Left ventricle myocardium inferior (tissue), 1 donor: ENCODE data around the gene CAMK2A. TPM values are rescaled to one million over a fixed set of nuclear protein-coding genes. Genes with fewer than 3 reads are reported as not detected.
A peak's percentile ranks its signal among the peaks of the same experiment; 100 is the strongest.

Source experiments
- DNase-seq: peaks from one replicate; pipeline ENCODE4 v3.0.0-alpha.2; 2020
- H3K27ac ChIP-seq: fragments of 200-600 bp; replicated peaks from 2 replicates; pipeline ENCODE4 v1.8.0; 2021
- H3K27me3 ChIP-seq: fragments of 200-600 bp; 2 replicates; pipeline ENCODE4 v1.8.0; 2021; ENCODE audit warnings: low read depth
- H3K36me3 ChIP-seq: fragments of 200-600 bp; 2 replicates; pipeline ENCODE4 v1.8.0; 2021
- H3K4me1 ChIP-seq: fragments of 200-600 bp; 2 replicates; pipeline ENCODE4 v1.8.0; 2021
- H3K4me3 ChIP-seq: fragments of 200-600 bp; 2 replicates; pipeline ENCODE4 v1.8.0; 2021; ENCODE audit warnings: mild to moderate bottlenecking, moderate library complexity
- H3K9me3 ChIP-seq: fragments of 200-600 bp; replicated peaks from 2 replicates; pipeline ENCODE4 v1.8.0; 2021
- CTCF ChIP-seq: fragments of 200-600 bp; IDR thresholded peaks from 2 replicates; pipeline ENCODE4 v1.8.0; 2021; ENCODE audit warnings: antibody characterized with exemption, mild to moderate bottlenecking, borderline replicate concordance
- intact Hi-C: fragments of 100-400 bp; cut with micrococcal nuclease; formaldehyde crosslinking; loops from one replicate; pipeline ENCODE4 v1.11.0; 2022
- total RNA-seq: library from RNA; stranded (reverse); fragmentation: NEBNext Ultra II Directional; extraction: Animal tissue kit (Norgen Biotek cat#: 25700); gene quantifications from one replicate; pipeline ENCODE4 v1.2.1, GENCODE V29; 2021
- donor health status: DM: no; HTN: yes; CAD: no; lungs with severe emphysema.

Gene CAMK2A
- total RNA-seq, 1 donor from 2014 or later = 19.4 TPM

- Histone ChIP-seq H3K36me3 (no peaks in the 10 kb centered on the region), H3K9me3 (no peaks in the 10 kb centered on the region), H3K27me3 (peaks cover 42% of the 10 kb centered on the region), H3K4me3 (no peak overlapping the region), H3K4me1 (no peaks in the 10 kb centered on the region), H3K27ac (no peak overlapping the region)
- intact Hi-C loops = no loop called here
- no peak for DNase-seq
- no peak for TF ChIP-seq CTCF
Observed at GRCh38 chr5:150288791-150289190, 782 bp downstream of the CAMK2A start.

- intact Hi-C loops = no loop called here
Observed at GRCh38 chr5:150288361-150288760, 1.2 kb downstream of the CAMK2A start.

DNA sequence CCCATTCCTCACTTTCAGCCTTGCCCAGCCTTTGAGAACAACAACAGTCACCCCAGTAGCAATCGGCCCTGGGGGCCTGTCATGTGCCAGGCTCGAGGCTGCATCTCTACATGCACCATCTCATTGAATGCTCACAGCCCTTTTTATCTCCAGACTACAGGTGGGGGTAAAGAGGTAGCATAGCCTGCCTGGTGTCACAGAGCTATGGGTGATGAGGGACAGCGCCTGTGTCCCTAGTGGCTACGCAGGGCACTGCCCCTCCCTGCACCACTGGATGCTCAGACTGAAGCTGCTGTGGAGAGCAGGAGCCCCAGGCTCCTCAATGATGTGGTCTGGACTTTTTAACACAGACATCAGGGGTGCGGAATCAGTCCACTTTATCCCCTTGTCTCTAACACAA lies 2.8 kb downstream of the CAMK2A start:
- H3K4me1 ChIP-seq = no peaks in the 10 kb centered on the region
- no peaks in the 10 kb centered on the region for H3K36me3 ChIP-seq
- TF ChIP-seq CTCF = peak; percentile 45
- no peaks in the 10 kb centered on the region for H3K9me3 ChIP-seq
- H3K27me3 ChIP-seq = peaks cover 37% of the 10 kb centered on the region
- no peak overlapping the region for H3K27ac ChIP-seq
- intact Hi-C loops = no loop called here
- no peak overlapping the region for H3K4me3 ChIP-seq
- DNase-seq = no peak

More at GRCh38 chr5:150288361-150288760, 1.2 kb downstream of the CAMK2A start:
- Histone ChIP-seq H3K27me3 (peaks cover 42% of the 10 kb centered on the region), H3K27ac (no peak overlapping the region), H3K36me3 (no peaks in the 10 kb centered on the region), H3K9me3 (no peaks in the 10 kb centered on the region), H3K4me3 (no peak overlapping the region), H3K4me1 (no peaks in the 10 kb centered on the region)
- no peak for DNase-seq
- TF ChIP-seq CTCF = no peak

DNA sequence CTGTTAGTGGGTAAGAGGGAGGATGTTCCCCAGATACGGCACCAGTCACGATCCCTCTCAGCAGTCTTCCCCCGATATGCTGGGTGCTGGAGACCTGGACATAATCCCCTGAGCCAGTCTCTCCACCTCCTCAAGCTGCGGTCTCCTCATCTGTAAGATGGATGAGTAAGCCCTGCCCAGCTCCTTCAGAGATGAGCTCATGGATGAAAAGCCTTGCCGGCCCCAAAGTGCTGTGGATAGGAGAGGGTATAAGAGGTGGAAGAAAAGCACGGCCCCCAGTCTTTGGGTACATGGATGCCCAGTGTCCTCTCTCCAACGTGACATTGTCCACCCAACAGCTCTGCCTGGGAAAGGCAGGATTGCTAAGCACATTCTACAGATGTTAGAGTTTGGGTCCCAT lies 4.5 kb downstream of the CAMK2A start:
- Histone ChIP-seq H3K27me3 (peaks cover 20% of the 10 kb centered on the region), H3K27ac (no peak overlapping the region), H3K9me3 (no peaks in the 10 kb centered on the region), H3K4me3 (no peak overlapping the region), H3K4me1 (no peaks in the 10 kb centered on the region), H3K36me3 (no peaks in the 10 kb centered on the region)
- no peak for DNase-seq
- TF ChIP-seq CTCF = no peak
- intact Hi-C loops = no loop called here

- no peak for TF ChIP-seq CTCF
- Histone ChIP-seq H3K4me3 (no peak overlapping the region), H3K27ac (no peak overlapping the region), H3K36me3 (no peaks in the 10 kb centered on the region), H3K9me3 (no peaks in the 10 kb centered on the region), H3K27me3 (peaks cover 18% of the 10 kb centered on the region), H3K4me1 (no peaks in the 10 kb centered on the region)
- intact Hi-C loops = no loop called here
- DNase-seq = no peak
Observed at GRCh38 chr5:150284311-150284710, 5.3 kb downstream of the CAMK2A start.

- Histone ChIP-seq H3K4me3 (no peak overlapping the region), H3K27me3 (peaks cover 14% of the 10 kb centered on the region), H3K4me1 (no peaks in the 10 kb centered on the region), H3K9me3 (no peaks in the 10 kb centered on the region), H3K36me3 (no peaks in the 10 kb centered on the region), H3K27ac (no peak overlapping the region)
- TF ChIP-seq CTCF = no peak
- intact Hi-C loops = no loop called here
- no peak for DNase-seq
Observed at GRCh38 chr5:150283904-150284303, 5.7 kb downstream of the CAMK2A start.
